ENCODE data around the gene CSMD2. TPM values are rescaled to one million over a fixed set of nuclear protein-coding genes. Genes with fewer than 3 reads are reported as not detected.

The CSMD2 gene
- total RNA-seq, 1 donor from 2014 or later, result 2.6 TPM

DNA sequence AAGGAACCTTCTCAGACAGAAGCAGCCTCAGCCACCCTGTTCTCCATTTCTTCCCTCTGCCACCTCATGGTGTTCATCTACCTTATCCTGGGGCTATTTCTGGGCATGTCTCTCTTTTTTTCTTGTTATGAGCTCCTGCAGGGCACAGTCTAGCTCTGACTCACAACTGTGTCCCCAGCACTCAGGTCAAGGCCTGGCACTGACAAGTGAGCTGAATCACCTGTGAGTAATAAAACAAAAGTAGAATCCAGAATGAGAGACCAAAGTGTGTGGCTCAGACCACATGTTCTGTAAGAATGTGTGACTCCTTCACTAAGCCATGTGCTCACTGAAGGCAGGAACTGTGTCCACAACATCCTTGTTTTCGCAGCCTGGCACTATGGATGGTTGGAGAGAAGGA, 34.9 kb upstream of the CSMD2 start:
- Mint-ChIP-seq H3K36me3 (no peaks in the 10 kb centered on the region), H3K27me3 (ENCODE audit: insufficient read depth, low read depth) (peaks cover 6% of the 10 kb centered on the region), H3K27ac (no peak overlapping the region), H3K9me3 (no peaks in the 10 kb centered on the region), H3K4me1 (no peaks in the 10 kb centered on the region), H3K4me3 (no peak overlapping the region)
- no peaks in the 10 kb centered on the region for H3K27me3 ChIP-seq
- H4K20me1 ChIP-seq (ENCODE audit: low read depth), result no peaks in the 10 kb centered on the region
- H3K4me3 ChIP-seq, result no peak overlapping the region
- H3K27ac ChIP-seq, result no peak overlapping the region
- H3K4me2 ChIP-seq, result no peak overlapping the region
- H3K36me3 ChIP-seq, result no peaks in the 10 kb centered on the region
- DNase-seq (ENCODE audit: low spot score), result no peak
- no peak for TF ChIP-seq EZH2 (IDR thresholded peaks at IDR 0.05)
- no peak for TF ChIP-seq EZH2phosphoT487 (IDR thresholded peaks at IDR 0.05)
- TF ChIP-seq, protein P1, sequence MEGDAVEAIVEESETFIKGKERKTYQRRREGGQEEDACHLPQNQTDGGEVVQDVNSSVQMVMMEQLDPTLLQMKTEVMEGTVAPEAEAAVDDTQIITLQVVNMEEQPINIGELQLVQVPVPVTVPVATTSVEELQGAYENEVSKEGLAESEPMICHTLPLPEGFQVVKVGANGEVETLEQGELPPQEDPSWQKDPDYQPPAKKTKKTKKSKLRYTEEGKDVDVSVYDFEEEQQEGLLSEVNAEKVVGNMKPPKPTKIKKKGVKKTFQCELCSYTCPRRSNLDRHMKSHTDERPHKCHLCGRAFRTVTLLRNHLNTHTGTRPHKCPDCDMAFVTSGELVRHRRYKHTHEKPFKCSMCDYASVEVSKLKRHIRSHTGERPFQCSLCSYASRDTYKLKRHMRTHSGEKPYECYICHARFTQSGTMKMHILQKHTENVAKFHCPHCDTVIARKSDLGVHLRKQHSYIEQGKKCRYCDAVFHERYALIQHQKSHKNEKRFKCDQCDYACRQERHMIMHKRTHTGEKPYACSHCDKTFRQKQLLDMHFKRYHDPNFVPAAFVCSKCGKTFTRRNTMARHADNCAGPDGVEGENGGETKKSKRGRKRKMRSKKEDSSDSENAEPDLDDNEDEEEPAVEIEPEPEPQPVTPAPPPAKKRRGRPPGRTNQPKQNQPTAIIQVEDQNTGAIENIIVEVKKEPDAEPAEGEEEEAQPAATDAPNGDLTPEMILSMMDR (IDR thresholded peaks at IDR 0.05), result no peak
- peaks cover 5% of the 10 kb centered on the region for H3K4me1 ChIP-seq
- H3K79me2 ChIP-seq (ENCODE audit: low read depth), result no peaks in the 10 kb centered on the region
- H2AFZ ChIP-seq (replicated peaks), result no peak overlapping the region
- no peaks in the 10 kb centered on the region for H3K9me3 ChIP-seq (ENCODE audit: low read depth)
- no peak overlapping the region for H3K9ac ChIP-seq
- no peaks in the 10 kb centered on the region for H3F3A ChIP-seq (ENCODE audit: low read depth)

DNA sequence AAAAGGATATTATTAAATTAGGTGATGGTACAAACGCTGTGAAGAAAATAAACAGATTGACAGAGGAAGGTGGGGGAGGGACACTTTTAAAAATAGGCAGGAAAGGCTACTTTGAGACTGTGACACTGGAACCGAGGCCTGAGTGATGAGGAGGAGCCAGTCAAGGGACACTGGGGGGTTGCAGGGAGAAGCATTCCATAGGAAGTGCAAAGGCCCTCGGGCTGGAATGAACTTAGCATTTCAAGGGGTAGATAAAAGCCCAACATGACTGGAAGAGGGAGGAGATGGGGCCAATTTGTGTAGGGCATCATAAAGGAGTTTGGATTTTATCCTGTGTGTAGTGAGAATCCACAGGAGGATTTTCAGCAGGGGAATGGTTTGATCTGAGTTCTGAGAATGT, 27.6 kb upstream of the CSMD2 start:
- DNase-seq (ENCODE audit: low spot score), result no peak
- H3K27me3 Mint-ChIP-seq (ENCODE audit: insufficient read depth, low read depth), result peaks cover 21% of the 10 kb centered on the region
- TF ChIP-seq EZH2 (IDR thresholded peaks at IDR 0.05) (no peak), EZH2phosphoT487 (IDR thresholded peaks at IDR 0.05) (no peak)
- TF ChIP-seq, protein P1 (IDR thresholded peaks at IDR 0.05), result no peak
- no peaks in the 10 kb centered on the region for H3K27me3 ChIP-seq
- no peaks in the 10 kb centered on the region for H4K20me1 ChIP-seq (ENCODE audit: low read depth)
- no peaks in the 10 kb centered on the region for H3K36me3 ChIP-seq
- no peak overlapping the region for H3K27ac ChIP-seq
- no peak overlapping the region for H3K9ac ChIP-seq
- peaks cover 11% of the 10 kb centered on the region for H3F3A ChIP-seq (ENCODE audit: low read depth)
- no peak overlapping the region for H3K4me3 ChIP-seq
- H3K79me2 ChIP-seq (ENCODE audit: low read depth), result no peaks in the 10 kb centered on the region
- H3K9me3 ChIP-seq (ENCODE audit: low read depth), result no peaks in the 10 kb centered on the region
- H3K9me3 Mint-ChIP-seq, result peaks cover 2% of the 10 kb centered on the region
- peaks cover 11% of the 10 kb centered on the region for H3K4me1 ChIP-seq
- peaks cover 2% of the 10 kb centered on the region for H3K4me1 Mint-ChIP-seq
- no peak overlapping the region for H3K4me2 ChIP-seq
- no peak overlapping the region for H3K27ac Mint-ChIP-seq
- no peaks in the 10 kb centered on the region for H3K36me3 Mint-ChIP-seq
- H2AFZ ChIP-seq (replicated peaks), result no peak overlapping the region
- H3K4me3 Mint-ChIP-seq, result no peak overlapping the region

DNA sequence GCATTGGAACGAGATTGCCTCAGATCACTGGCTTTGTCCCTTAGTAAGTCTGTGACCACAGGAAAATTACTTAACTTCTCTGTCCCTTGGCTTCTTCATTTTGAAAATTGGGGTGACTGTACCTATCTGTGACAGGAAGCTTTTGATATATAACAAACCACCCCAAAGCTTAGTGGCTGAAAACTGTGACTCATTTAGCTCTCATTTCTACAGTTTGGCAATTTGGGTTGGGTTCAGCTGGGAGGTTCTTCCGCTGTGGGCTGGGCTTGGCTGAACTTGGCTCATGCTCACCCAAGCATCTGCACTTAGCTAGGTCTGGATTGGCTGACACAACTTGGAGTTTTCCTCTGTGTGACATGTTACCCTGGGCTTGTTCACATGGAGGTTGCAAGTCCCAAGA, 25.7 kb upstream of the CSMD2 start:
- Mint-ChIP-seq H3K36me3 (no peaks in the 10 kb centered on the region), H3K9me3 (peaks cover 2% of the 10 kb centered on the region), H3K27me3 (ENCODE audit: insufficient read depth, low read depth) (peaks cover 17% of the 10 kb centered on the region), H3K4me3 (no peak overlapping the region), H3K4me1 (peaks cover 2% of the 10 kb centered on the region), H3K27ac (no peak overlapping the region)
- Histone ChIP-seq H2AFZ (replicated peaks) (no peak overlapping the region), H3K4me2 (no peak overlapping the region), H3K79me2 (ENCODE audit: low read depth) (no peaks in the 10 kb centered on the region), H3K4me1 (peaks cover 11% of the 10 kb centered on the region), H3K9ac (no peak overlapping the region), H3K27me3 (no peaks in the 10 kb centered on the region), H3K36me3 (no peaks in the 10 kb centered on the region), H3F3A (ENCODE audit: low read depth) (peaks cover 11% of the 10 kb centered on the region), H3K9me3 (ENCODE audit: low read depth) (no peaks in the 10 kb centered on the region), H3K27ac (no peak overlapping the region), H3K4me3 (no peak overlapping the region), H4K20me1 (ENCODE audit: low read depth) (no peaks in the 10 kb centered on the region)
- no peak for DNase-seq (ENCODE audit: low spot score)
- TF ChIP-seq EZH2phosphoT487 (IDR thresholded peaks at IDR 0.05) (no peak), EZH2 (IDR thresholded peaks at IDR 0.05) (no peak)
- TF ChIP-seq, protein P1 (IDR thresholded peaks at IDR 0.05), result no peak

All from neural progenitor cell (in vitro differentiated cells).